ENCODE results near the gene TNNT1. TPM values are rescaled to one million over a fixed set of nuclear protein-coding genes. Genes with fewer than 3 reads are reported as not detected.
"Not testable (repeated sequence)": the region's sequence is repeated elsewhere in the genome, so short reads cannot be mapped to it uniquely, and the experiment has no call there.

Gene TNNT1
- total and polyA plus RNA-seq, 9 donors, result 1.3 to 3.6 (median 2.7) TPM; not detected in 4

GRCh38 chr19:55158848-55159749 is 10.1 kb upstream of the TNNT1 start:
- no peaks in the 10 kb centered on the region for H3K36me3 ChIP-seq
- peaks cover 3% of the 10 kb centered on the region for H3K4me1 ChIP-seq (ENCODE audit: insufficient read depth)
- H3K4me3 ChIP-seq, result no peak overlapping the region
- 45 to 51% (median 51%) methylated on average over 18 of the region's 18 CpGs for WGBS, 3 donors
- no peak for DNase-seq
- no peak overlapping the region for H3K27ac ChIP-seq
- peaks cover 4% of the 10 kb centered on the region for H3K27me3 ChIP-seq
- no peaks in the 10 kb centered on the region for H3K9me3 ChIP-seq
- intact Hi-C loops (cut with DNase I), result no loop called here
- TF ChIP-seq POLR2A (IDR thresholded peaks at IDR 0.05), result no peak
- TF ChIP-seq CTCF (IDR thresholded peaks at IDR 0.05), result no peak
- TF ChIP-seq EP300 (IDR thresholded peaks at IDR 0.05), result no peak

- TF ChIP-seq CTCF (IDR thresholded peaks at IDR 0.05), result no peak
- no peak for TF ChIP-seq EP300 (IDR thresholded peaks at IDR 0.05)
- TF ChIP-seq POLR2A (IDR thresholded peaks at IDR 0.05), result no peak
- Histone ChIP-seq H3K4me3 (no peak overlapping the region), H3K27ac (no peak overlapping the region), H3K4me1 (ENCODE audit: insufficient read depth) (peaks cover 3% of the 10 kb centered on the region), H3K9me3 (no peaks in the 10 kb centered on the region), H3K36me3 (no peaks in the 10 kb centered on the region), H3K27me3 (peaks cover 4% of the 10 kb centered on the region)
- intact Hi-C loops (cut with DNase I), result no loop called here
- WGBS, 3 donors, result 42 to 59% (median 59%) methylated on average over 4 of the region's 4 CpGs
- no peak for DNase-seq
Observed at GRCh38 chr19:55158423-55158822, 9.4 kb upstream of the TNNT1 start.

- DNase-seq, result no peak
- WGBS, 3 donors, result 15 to 29% (median 27%) methylated on average over 38 to 39 of the region's 39 CpGs
- Histone ChIP-seq H3K9me3 (no peaks in the 10 kb centered on the region), H3K27ac (no peak within 1 kb of the TSS), H3K4me3 (no peak within 1 kb of the TSS), H3K36me3 (no peaks in the 10 kb centered on the region), H3K27me3 (peaks cover 4% of the 10 kb centered on the region), H3K4me1 (ENCODE audit: insufficient read depth) (peaks cover 3% of the 10 kb centered on the region)
- TF ChIP-seq POLR2A (IDR thresholded peaks at IDR 0.05) (no peak), CTCF (IDR thresholded peaks at IDR 0.05) (no peak)
- intact Hi-C loops (cut with DNase I), result no loop called here
Observed at GRCh38 chr19:55157064-55157908, 8.3 kb upstream of the TNNT1 start, which contains the start of gene TNNI3. TNNI3 (minus strand) TSS chr19:55157732; CDS start chr19:55157589, 143 bp downstream.

GRCh38 chr19:55156202-55157063 is 7.4 kb upstream of the TNNT1 start:
- Histone ChIP-seq H3K4me1 (ENCODE audit: insufficient read depth) (peaks cover 3% of the 10 kb centered on the region), H3K27ac (no peak overlapping the region), H3K9me3 (no peaks in the 10 kb centered on the region), H3K27me3 (peaks cover 4% of the 10 kb centered on the region), H3K4me3 (no peak overlapping the region), H3K36me3 (no peaks in the 10 kb centered on the region)
- TF ChIP-seq CTCF (IDR thresholded peaks at IDR 0.05) (no peak), EP300 (IDR thresholded peaks at IDR 0.05) (no peak), POLR2A (IDR thresholded peaks at IDR 0.05) (no peak)
- WGBS, 3 donors, result 1 to 2% (median 2%) methylated on average over 44 to 52 of the region's 52 CpGs
- intact Hi-C loops (cut with DNase I), result no loop called here
- DNase-seq, result no peak

- H3K4me3 ChIP-seq; DNase-seq; H3K27ac ChIP-seq; intact Hi-C loops (cut with DNase I); H3K4me1 ChIP-seq (ENCODE audit: insufficient read depth); H3K27me3 ChIP-seq; H3K36me3 ChIP-seq; H3K9me3 ChIP-seq: not testable (repeated sequence)
- WGBS, 3 donors, result 0 to 2% (median 1%) methylated on average over 1 to 5 of the region's 5 CpGs
Observed at GRCh38 chr19:55155784-55156183, 6.8 kb upstream of the TNNT1 start.
